Measurements from ENCODE around the gene CNPY1. TPM values are rescaled to one million over a fixed set of nuclear protein-coding genes. Genes with fewer than 3 reads are reported as not detected.
A peak's percentile ranks its signal among the peaks of the same experiment; 100 is the strongest.

Gene CNPY1
- total RNA-seq, 4 donors from 2014 or later, result not detected

- Histone ChIP-seq H3K4me3 (replicated peaks in 1 of 3) (no peak overlapping the region), H3K27ac (no peak overlapping the region)
- 23 to 28% methylated on average over 14 of the region's 14 CpGs for WGBS, 2 donors
Measured at GRCh38 chr7:155532792-155533119, 13.6 kb downstream of the CNPY1 start.

GRCh38 chr7:155531681-155532080 is 14.7 kb downstream of the CNPY1 start:
- Histone ChIP-seq H3K27ac (no peak overlapping the region), H3K9me3 (no peaks in the 10 kb centered on the region), H3K27me3 (peaks cover 3% of the 10 kb centered on the region), H3K4me3 (replicated peaks in 1 of 3) (no peak overlapping the region), H3K4me1 (peaks cover 5 to 18% of the 10 kb centered on the region in 2 donors), H3K36me3 (no peaks in the 10 kb centered on the region)
- intact Hi-C loops (cut with DNase I), result no loop called here
- WGBS, 2 donors, result 12 to 14% methylated on average over 7 to 9 of the region's 9 CpGs
- peak; percentile 71 to 76 for DNase-seq
- no peak for TF ChIP-seq POLR2A (IDR thresholded peaks at IDR 0.05)
- no peak for TF ChIP-seq CTCF (IDR thresholded peaks at IDR 0.05)

More at GRCh38 chr7:155532792-155533119, 13.6 kb downstream of the CNPY1 start:
- Histone ChIP-seq H3K9me3 (no peaks in the 10 kb centered on the region), H3K27me3 (peaks cover 3% of the 10 kb centered on the region), H3K36me3 (no peaks in the 10 kb centered on the region), H3K4me1 (peaks cover 5 to 18% of the 10 kb centered on the region in 2 donors)
- no peak for DNase-seq
- intact Hi-C loops (cut with DNase I), result no loop called here
- no peak for TF ChIP-seq POLR2A (IDR thresholded peaks at IDR 0.05)
- TF ChIP-seq CTCF (IDR thresholded peaks at IDR 0.05), result no peak

- peaks cover 3% of the 10 kb centered on the region for H3K27me3 ChIP-seq
- H3K9me3 ChIP-seq, result no peaks in the 10 kb centered on the region
- 68 to 79% methylated on average over 6 of the region's 6 CpGs for WGBS, 2 donors
- no peak for TF ChIP-seq POLR2A (IDR thresholded peaks at IDR 0.05)
- TF ChIP-seq CTCF (IDR thresholded peaks at IDR 0.05), result no peak
- intact Hi-C loops (cut with DNase I), result no loop called here
- no peak for DNase-seq
- H3K4me3 ChIP-seq (replicated peaks in 1 of 3), result no peak overlapping the region
- no peaks in the 10 kb centered on the region for H3K36me3 ChIP-seq
- no peak overlapping the region for H3K27ac ChIP-seq
- peaks cover 5 to 18% of the 10 kb centered on the region in 2 donors for H3K4me1 ChIP-seq
Measured at GRCh38 chr7:155530601-155531000, 15.8 kb downstream of the CNPY1 start.

GRCh38 chr7:155529845-155530244 is 16.5 kb downstream of the CNPY1 start:
- DNase-seq, result no peak
- TF ChIP-seq POLR2A (IDR thresholded peaks at IDR 0.05) (no peak), CTCF (IDR thresholded peaks at IDR 0.05) (no peak)
- intact Hi-C loops (cut with DNase I), result no loop called here
- H3K4me1 ChIP-seq, result peaks cover 5 to 18% of the 10 kb centered on the region in 2 donors
- H3K36me3 ChIP-seq, result no peaks in the 10 kb centered on the region
- peaks cover 3% of the 10 kb centered on the region for H3K27me3 ChIP-seq
- H3K27ac ChIP-seq, result no peak overlapping the region
- H3K9me3 ChIP-seq, result no peaks in the 10 kb centered on the region
- H3K4me3 ChIP-seq (replicated peaks in 1 of 3), result no peak overlapping the region
- WGBS, 2 donors, result 81 to 83% methylated on average over 11 of the region's 11 CpGs

- Histone ChIP-seq H3K36me3 (no peaks in the 10 kb centered on the region), H3K27ac (no peak overlapping the region), H3K4me1 (peaks cover 5 to 18% of the 10 kb centered on the region in 2 donors), H3K9me3 (no peaks in the 10 kb centered on the region), H3K27me3 (peaks cover 3% of the 10 kb centered on the region), H3K4me3 (replicated peaks in 1 of 3) (no peak overlapping the region)
- TF ChIP-seq POLR2A (IDR thresholded peaks at IDR 0.05), result no peak
- no peak for DNase-seq
- 81 to 83% methylated on average over 4 of the region's 4 CpGs for WGBS, 2 donors
- intact Hi-C loops (cut with DNase I), result no loop called here
Measured at GRCh38 chr7:155529346-155529745, 17.0 kb downstream of the CNPY1 start.

GRCh38 chr7:155527664-155528063 is 18.7 kb downstream of the CNPY1 start:
- 90 to 95% methylated on average over 5 to 7 of the region's 7 CpGs for WGBS, 2 donors
- Histone ChIP-seq H3K4me3 (replicated peaks in 1 of 3) (no peak overlapping the region), H3K27ac (no peak overlapping the region), H3K27me3 (no peaks in the 10 kb centered on the region), H3K36me3 (no peaks in the 10 kb centered on the region), H3K4me1 (peaks cover 0 to 6% of the 10 kb centered on the region in 2 donors), H3K9me3 (no peaks in the 10 kb centered on the region)
- TF ChIP-seq CTCF (IDR thresholded peaks at IDR 0.05), result no peak
- TF ChIP-seq POLR2A (IDR thresholded peaks at IDR 0.05), result no peak
- intact Hi-C loops (cut with DNase I), result no loop called here
- no peak for DNase-seq

Measured in thyroid gland (tissue), 4 donors.